NCI-H1417 treated with DMSO at 0.1 percent for 48 hours (cell line): ENCODE data around the gene GSTM5.
"Not testable (repeated sequence)": the region's sequence is repeated elsewhere in the genome, so short reads cannot be mapped to it uniquely, and the experiment has no call there.

Experiments used
- DNase-seq: peaks from one replicate; lab custom pipeline; 2025; lab: John Stamatoyannopoulos, UW

Gene GSTM5

DNA sequence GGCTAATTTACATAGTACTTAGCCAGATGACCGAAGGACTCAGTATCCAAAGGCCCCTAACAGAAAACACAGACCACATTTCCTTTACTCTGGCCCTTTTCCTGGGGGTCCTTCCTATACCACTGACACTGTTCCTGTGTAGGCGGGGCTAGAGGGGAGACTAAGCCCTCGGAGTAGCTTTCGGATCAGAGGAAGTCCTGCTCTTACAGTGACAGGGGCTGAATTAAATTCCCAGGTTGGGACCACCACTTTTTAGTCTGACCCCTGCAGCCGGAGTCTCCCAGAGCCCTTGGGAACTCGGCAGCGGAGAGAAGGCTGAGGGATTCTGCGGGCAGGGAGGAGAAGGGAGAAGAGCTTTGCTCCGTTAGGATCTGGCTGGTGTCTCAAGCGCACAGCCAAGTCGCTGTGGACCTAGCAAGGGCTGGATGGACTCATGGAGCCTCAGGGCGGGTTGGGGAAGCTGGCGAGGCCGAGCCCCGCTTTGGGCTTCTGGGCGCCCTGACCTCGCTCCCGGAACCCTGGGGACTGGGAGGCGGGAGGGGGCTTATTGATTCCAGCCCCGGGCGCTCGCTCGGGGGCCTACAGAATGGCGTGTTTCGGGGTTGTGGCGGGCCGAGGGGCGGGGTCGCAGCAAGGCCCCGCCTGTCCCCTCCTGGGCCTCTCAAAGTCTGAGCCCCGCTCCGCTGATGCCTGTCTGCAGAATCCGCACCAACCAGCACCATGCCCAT, at the start of gene GSTM5:
GSTM5 (plus strand) TSS at position 659 of the 728 bp plus-strand sequence; CDS start at position 721, 62 bp downstream.
- not testable (repeated sequence) for DNase-seq

DNA sequence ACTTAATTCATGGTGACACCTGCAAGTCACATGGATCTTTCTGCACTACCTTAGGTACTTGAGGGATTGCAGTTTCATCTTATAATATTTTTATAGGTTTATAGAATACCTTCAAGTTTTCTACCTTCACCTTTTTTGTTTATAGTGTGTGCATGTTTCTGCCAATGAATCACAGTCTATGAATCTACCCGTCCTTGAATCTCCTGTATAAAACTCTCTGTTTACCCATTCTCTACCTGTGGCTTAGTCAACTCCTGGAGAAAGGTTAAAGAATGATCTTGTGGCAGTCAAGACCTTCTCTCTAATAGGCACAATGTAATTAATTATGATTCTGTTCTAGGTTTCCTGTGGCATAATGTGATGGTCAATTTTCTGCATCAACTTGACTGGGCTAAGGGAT, 47.4 kb upstream of the GSTM5 start:
- DNase-seq: no peak

DNA sequence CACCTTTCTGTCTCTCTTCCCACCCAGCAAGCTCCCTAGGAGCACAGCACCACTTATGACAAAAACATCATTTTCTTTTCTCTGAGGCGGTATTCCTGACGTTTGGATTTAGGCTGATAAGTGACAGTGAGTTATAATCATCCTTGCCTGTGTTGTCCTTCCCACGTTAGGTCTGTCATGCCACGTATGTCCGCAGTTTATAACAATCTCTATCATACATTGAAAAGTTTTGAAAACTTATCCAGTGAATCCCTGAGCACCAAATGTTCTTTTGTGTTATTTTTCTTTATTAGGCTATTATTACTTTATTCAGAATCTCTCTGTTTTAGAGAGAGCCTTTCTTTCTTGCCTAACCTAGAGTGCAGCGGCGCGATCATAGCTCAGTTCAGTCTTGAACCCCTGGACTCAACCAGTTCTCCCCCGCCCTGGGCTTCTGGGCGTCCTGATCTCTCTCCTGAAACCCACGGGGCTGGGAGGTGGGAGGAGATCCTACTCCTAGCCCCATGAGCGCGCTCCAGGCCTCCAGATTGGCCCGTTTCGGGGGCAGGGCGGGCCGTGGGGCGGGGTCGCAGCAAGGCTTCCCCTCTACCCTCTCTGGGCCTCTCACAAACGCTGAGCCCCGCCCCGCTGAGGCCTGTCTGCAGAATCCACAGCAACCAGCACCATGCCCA, 44.5 kb upstream of the GSTM5 start, which contains the start of gene GSTM2:
GSTM2 (plus strand) TSS at position 606 of the 671 bp plus-strand sequence; CDS start at position 665, 59 bp downstream.
- no peak for DNase-seq

DNA sequence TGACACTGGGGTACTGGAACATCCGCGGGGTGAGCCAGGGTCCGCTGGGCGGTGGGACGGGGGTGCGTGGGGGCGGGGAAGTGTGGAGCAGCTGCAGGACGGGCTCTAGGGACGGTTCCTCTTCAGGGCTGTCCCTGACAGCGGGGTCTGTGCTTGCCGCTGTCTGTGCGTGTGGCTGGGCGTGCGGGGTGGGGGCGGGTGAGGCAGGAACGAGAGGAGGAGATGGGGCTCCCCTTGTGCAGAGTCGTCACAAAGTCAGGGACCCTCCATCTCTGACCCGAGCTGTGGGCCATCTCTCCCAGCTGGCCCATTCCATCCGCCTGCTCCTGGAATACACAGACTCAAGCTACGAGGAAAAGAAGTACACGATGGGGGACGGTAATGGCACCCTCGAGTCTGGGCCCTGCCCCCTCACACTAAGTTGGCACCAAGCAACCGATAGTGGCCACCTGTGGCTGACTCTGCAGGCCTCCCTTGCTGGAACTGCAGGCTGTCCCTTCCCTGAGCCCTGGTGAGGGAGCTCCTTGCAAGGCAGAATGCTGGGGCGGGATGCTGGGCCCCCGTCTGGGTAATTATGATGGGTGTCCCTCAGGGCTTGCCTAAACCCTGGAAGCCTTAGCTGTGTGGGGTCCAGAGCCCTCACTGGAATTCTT, 43.8 kb upstream of the GSTM5 start:
- no peak for DNase-seq

DNA sequence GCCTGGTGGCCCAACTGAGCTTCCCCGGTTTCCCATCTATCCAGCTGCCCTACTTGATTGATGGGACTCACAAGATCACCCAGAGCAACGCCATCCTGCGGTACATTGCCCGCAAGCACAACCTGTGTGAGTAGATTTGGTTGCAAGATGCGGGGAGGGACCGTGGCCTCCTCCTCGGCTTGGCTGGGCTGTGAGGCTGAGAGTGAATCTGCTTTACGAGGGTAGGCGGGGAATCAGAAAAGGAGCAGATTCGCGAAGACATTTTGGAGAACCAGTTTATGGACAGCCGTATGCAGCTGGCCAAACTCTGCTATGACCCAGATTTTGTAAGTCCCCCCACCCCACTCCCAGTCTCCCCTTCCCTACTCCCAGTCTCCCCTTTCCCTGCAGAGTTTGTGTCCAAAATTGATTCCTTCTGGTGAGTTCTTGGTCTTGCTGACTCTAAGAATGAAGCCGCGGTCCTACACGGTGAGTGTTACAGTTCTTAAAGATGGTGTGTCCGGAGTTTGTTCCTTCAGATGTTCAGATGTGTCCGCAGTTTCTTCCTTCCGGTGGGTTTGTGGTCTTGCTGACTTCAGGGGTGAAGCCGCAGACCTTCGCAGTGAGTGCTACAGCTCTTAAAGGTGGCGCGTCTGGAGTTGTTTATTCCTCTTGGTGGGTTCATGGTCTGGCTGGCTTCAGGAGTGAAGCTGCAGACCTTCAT, 42.7 kb upstream of the GSTM5 start:
- DNase-seq: no peak

DNA sequence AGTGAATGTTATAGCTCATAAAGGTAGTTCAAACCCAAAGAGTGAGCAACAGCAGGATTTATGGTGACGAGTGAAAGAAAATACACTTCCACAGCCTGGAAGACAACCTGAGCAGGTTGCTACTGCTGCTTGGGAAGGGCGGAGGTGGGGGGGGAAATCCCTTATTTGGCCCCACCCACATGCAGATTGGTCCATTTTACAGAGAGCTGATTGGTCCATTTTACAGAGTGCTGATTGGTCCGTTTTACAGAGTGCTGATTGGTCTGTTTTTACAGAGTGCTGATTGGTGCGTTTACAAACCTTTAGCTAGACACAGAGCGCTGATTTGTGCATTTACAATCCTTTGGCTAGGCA, 42.1 kb upstream of the GSTM5 start:
- not testable (repeated sequence) for DNase-seq

DNA sequence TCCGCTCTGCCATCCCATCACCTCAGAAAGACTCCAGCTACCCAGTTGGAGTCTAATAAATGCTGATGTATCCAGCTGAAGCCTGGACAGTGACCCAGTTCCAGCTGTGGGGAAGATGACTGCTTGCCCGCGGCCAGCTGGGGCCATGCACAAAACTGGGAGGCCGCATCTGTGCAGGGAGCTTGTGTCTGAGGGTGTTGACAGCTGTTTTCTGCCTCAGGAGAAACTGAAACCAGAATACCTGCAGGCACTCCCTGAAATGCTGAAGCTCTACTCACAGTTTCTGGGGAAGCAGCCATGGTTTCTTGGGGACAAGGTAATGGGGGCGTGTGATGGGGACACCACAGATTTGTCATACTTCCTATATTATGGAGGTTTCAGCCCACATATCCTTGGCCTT, 41.0 kb upstream of the GSTM5 start:
- no peak for DNase-seq

DNA sequence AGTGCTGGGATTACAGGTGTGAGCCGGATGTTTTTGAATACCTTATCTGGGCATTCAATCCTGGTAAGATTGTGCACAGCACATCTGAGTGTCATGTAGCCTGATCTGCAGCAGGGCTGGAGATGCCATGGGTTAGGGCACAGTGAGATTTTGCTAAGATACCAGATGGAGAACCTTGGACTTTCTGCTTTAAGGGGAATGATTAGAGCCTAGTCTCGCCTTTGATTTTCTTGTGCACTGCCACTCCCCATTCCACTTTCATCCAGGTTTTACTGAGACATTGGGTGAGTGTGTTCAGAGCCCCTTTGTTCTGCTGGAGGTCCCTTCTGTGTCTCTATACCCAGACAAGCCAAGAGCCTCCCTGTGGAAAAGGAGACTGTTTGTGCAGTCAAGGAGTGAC, 38.2 kb upstream of the GSTM5 start:
- not testable (repeated sequence) for DNase-seq

DNA sequence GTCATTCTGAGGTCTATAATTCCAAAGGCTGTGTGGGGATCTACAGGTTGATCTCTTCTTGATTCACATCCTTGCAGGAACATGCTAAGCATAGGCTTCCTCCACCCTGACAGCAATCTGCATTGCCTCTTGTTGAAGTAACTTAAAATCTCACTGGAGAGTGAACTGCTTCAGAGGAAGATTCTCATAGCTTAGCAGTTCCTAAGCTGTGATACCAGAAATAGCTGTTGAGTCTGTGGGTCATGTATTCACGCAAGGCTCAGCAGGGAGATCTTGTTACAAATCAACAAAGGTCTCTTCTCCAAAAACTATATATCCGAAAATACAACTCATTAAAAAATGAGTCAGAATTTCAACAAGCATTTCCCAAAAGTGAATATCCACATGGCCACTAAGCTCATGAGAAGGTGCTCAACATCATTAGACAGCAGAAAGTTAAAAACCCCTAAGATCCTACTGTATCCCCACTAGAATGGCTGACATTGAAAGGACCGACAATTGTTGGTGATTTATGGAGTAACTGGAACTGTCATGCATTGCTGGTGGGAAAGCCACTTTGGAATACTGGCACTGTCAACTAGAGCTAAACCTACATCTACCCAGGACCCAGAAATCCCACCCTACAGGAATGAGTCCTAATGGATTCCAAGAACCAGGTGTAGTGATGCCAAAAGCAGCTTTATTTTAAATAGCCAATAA, 35.2 kb upstream of the GSTM5 start:
- DNase-seq: not testable (repeated sequence)

DNA sequence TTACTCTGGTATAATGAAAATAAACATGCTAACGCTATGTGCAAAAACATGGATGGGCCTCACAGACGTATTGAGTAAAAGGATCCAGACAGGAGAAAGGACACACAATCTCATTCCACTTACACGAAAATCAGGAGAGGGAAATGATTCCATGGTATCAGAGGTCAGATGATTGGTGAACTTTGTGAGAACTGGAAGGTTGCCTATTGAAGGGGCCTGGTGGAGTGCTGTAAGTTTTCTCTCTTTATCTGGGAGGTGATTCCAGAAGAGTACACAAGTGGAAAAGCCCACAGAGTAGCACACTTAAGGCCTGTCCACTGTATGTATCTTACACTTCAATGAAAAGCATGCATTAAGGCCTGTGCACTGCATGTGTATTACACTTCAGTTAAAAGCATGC, 34.6 kb upstream of the GSTM5 start:
- DNase-seq: no peak

DNA sequence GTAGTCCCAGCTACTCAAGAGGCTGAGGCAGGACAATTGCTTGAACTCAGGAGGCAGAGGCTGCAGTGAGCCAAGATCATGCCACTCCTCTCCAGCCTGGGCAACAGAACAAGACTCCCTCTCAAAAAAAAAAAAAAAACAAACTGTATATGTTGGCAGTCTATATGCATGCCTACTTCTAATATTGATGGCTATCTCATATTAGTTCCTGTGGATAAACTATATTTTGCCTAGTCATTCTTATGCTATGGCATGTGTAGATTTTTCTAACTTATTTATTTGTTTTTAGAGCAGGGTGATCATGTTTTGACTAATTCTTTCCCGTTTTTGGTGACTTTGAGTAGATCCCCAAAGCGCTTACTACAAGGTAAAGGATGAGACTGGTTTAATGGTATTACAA, 33.4 kb upstream of the GSTM5 start:
- DNase-seq: not testable (repeated sequence)

DNA sequence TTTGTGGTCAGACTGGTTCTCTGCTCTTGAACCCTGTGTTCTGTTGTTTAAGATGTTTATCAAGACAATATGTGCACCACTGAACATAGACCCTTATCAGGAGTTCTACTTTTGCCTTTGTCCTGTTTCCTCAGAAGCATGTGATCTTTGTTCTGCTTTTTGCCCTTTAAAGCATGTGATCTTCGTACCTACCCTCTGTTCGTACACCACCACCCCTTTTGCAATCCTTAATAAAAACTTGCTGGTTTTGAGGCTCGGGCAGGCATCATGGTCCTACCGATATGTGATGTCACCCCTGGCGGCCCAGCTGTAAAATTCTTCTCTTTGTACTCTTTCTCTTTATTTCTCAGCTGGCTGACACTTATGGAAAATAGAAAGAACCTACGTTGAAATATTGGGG, 27.3 kb upstream of the GSTM5 start:
- not testable (repeated sequence) for DNase-seq

DNA sequence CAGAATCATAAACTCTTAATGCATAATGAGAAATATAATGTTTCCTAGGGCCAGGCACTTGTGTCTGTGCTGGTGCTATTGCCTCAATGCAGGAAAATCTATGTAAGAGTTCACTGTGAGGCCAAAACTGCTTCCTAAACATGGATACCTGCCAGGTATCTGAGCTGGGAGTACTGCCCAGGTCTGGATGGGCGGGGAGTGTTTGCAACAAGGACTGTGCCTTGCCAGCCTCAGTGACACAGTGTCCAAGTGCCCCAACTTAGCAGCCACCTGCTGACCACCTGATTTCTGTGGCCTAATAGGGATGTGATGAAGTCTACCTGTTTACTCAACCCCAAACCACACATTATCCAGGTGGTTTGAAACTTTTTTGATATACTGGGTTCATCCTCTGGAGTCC, 26.7 kb upstream of the GSTM5 start:
- DNase-seq: not testable (repeated sequence)

DNA sequence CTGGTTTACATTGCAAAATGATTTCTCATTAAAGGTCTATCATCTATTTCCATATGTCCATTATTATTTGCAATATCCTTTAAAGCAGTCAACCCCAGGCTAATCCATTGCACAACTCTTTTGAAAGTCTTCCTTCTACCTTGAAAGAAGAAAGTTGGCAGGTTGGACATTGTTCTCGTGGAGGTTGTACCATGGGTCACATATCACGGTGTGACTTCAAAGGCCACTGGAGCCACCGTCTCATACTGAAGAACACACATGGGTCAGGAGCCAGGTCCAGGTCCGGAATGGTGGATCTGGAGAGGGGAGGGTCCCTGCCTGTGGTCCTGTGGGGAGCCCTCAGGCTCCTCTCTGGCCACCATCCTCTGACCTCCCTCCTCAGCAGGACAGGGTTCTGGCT, 26.2 kb upstream of the GSTM5 start:
- not testable (repeated sequence) for DNase-seq

DNA sequence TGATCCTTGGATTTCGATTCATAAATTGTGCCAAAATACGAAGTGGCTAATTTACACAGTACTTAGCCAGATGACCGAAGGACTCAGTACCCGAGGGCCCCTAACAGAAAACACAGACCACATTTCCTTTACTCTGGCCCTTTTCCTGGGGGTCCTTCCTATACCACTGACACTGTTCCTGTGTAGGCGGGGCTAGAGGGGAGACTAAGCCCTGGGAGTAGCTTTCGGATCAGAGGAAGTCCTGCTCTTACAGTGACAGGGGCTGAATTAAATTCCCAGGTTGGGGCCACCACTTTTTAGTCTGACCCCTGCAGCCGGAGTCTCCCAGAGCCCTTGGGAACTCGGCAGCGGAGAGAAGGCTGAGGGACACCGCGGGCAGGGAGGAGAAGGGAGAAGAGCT, 24.9 kb upstream of the GSTM5 start:
- not testable (repeated sequence) for DNase-seq

DNA sequence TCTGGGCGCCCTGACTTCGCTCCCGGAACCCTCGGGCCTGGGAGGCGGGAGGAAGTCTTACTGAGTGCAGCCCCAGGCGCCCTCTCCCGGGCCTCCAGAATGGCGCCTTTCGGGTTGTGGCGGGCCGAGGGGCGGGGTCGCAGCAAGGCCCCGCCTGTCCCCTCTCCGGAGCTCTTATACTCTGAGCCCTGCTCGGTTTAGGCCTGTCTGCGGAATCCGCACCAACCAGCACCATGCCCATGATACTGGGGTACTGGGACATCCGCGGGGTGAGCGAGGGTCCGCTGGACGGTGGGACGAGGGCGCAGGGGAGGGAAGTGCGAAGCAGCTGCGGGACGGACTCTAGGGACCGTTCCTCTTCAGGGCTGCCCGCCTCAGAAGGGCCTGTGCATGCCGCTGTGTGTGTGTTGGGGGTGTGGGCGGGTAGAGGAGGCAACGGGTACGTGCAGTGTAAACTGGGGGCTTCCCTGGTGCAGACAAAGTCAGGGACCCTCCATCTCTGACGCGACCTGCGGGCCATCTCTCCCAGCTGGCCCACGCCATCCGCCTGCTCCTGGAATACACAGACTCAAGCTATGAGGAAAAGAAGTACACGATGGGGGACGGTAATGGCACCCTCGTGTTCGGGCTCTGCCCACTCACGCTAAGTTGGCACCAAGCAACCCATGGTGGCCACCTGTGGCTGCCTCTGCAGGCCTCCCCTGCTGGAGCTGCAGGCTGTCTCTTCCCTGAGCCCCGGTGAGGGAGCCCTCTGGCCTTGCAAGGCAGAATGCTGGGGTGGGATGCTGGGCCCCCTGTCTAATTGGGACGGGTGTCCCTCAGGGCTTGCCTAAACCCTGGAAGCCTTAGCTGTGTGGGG, 24.2 kb upstream of the GSTM5 start, which contains the start of gene GSTM1:
GSTM1 (plus strand) TSS at position 177 of the 859 bp plus-strand sequence; CDS start at position 234, 57 bp downstream.
- no peak for DNase-seq

DNA sequence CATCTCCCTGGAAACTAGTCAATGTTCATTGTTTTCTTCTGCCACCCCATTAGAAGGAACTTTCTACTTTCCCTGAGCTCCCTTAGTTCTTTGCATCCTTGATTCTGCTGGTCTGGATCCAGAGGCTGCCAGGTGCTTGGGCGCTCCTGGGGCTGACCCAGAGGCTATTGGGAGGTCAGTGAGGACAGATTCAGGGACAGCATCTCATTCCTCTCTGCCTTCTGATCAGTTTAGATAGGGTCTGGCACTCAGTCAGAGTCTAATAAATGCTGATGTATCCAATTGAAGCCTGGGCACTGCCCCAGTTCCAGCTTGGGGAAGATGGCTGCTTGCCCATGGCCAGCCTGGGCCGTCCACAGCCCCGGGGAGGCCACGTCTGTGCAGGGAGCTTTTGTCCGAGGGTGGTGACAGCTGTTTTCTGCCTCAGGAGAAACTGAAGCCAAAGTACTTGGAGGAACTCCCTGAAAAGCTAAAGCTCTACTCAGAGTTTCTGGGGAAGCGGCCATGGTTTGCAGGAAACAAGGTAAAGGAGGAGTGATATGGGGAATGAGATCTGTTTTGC, 22.1 kb upstream of the GSTM5 start:
- DNase-seq: no peak

DNA sequence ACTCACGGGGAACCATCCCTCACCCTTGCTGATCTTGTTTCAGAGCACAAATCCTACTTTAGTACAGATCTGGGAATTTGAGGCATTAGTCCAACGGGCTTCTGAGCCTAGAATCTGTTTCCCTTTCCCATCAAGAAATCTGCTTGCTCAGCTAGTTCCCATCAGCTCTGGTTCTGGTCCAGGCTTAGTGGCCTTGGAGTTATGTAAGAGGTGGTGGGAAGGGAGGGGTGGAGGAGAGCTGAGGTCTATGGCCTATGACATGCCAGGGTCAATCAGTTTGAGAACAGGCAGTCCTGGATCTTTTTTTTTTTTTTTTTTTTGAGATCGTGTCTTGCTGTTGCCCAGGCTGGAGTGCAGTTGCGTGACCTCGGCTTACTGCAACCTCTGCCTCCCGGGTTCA, 20.3 kb upstream of the GSTM5 start:
- DNase-seq: no peak

DNA sequence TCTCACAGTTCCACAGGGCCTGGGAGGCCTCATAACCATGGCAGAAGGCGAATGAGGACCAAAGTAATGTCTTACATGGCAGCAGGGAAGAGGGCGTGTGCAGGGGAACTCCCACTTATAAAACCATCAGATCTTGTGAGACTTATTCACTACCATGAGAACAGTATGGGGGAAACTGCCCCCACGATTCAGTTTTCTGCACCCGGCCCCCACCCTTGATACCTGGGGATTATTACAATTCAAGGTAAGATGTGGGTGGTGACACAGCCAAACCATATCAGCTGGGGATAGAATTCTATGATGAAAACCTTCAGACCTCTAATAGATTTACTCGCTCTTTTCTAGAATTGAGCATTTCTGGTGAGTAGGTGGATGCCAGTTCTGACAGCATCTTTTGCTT, 17.7 kb upstream of the GSTM5 start:
- not testable (repeated sequence) for DNase-seq

DNA sequence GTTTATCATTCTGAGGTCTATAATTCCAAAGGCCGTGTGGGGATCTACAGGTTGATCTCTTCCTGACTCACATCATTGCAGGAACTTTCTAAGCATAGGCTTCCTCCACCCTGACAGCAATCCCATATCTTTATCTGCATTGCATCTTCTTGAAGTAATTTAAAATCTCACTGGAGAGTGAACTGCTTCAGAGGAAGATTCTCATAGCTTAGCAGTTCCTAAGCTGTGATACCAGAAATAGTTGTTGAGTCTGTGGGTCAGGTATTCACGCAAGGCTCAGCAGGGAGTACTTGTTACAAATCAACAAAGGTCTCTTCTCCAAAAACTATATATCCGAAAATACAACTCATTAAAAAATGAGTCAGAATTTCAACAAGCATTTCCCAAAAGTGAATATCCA, 16.9 kb upstream of the GSTM5 start:
- not testable (repeated sequence) for DNase-seq
